K562 (cell line): Measurements from ENCODE around the gene KLHL18. TPM values are rescaled to one million over a fixed set of nuclear protein-coding genes. Genes with fewer than 3 reads are reported as not detected.
A peak's percentile ranks its signal among the peaks of the same experiment; 100 is the strongest.

Source experiments
- BMI1 ChIP-seq: fragments of 150-350 bp; IDR thresholded peaks from 2 replicates; pipeline ENCODE4 v1.6.1; 2014; ENCODE audit warnings: low read length
- DMBX1 ChIP-seq: fragments of 250-450 bp; sonication (Bioruptor Pico); IDR thresholded peaks from 2 replicates; pipeline ENCODE4 v1.8.0; 2022; ENCODE audit warnings: inconsistent platforms, mild to moderate bottlenecking, moderate library complexity, borderline replicate concordance
- FOXJ3 ChIP-seq: sonication (generic); formaldehyde crosslinking; IDR thresholded peaks from 2 replicates; pipeline ENCODE4 v1.4.0; 2020; ENCODE audit warnings: mild to moderate bottlenecking, missing genetic modification reagents
- KAT7 ChIP-seq: sonication (generic); formaldehyde crosslinking; IDR thresholded peaks from 2 replicates; pipeline ENCODE4 v1.8.0; 2022; ENCODE audit warnings: missing genetic modification reagents, mild to moderate bottlenecking, borderline replicate concordance
- MEF2A ChIP-seq: IDR thresholded peaks from 2 replicates; pipeline ENCODE4 v1.6.1; 2011; ENCODE audit warnings: low read depth, mild to moderate bottlenecking, low read length, moderate library complexity; ENCODE audit not compliant: control insufficient read depth
- MEF2D ChIP-seq: conservative IDR thresholded peaks from 2 replicates; pipeline ENCODE4 v1.6.1; 2016; ENCODE audit warnings: low read depth, missing genetic modification characterization, missing compliant biosample characterization
- MTF1 ChIP-seq: fragments of 250-450 bp; sonication (Bioruptor Pico); IDR thresholded peaks from 2 replicates; pipeline ENCODE4 v1.9.0; 2021; ENCODE audit warnings: moderate library complexity, mild to moderate bottlenecking, inconsistent platforms, borderline replicate concordance
- MXI1 ChIP-seq: IDR thresholded peaks from 2 replicates; pipeline ENCODE4 v1.6.1; 2011; ENCODE audit warnings: low read depth, mild to moderate bottlenecking, improper control_type of control experiment, low read length
- POU5F1 ChIP-seq: fragments of 150-350 bp; IDR thresholded peaks from 2 replicates; pipeline ENCODE4 v1.6.1; 2014; ENCODE audit warnings: borderline replicate concordance, low read length, low read depth, mild to moderate bottlenecking; ENCODE audit not compliant: partially characterized antibody
- SRSF1 ChIP-seq: fragments of 200-400 bp; formaldehyde crosslinking; IDR thresholded peaks from 2 replicates; pipeline ENCODE4 v1.6.1; 2017; ENCODE audit warnings: mild to moderate bottlenecking, low read depth, low read length, moderate library complexity
- ZBTB7A ChIP-seq: IDR thresholded peaks from 2 replicates; pipeline ENCODE4 v1.6.1; 2011; ENCODE audit warnings: low read depth, mild to moderate bottlenecking, low read length, moderate library complexity, borderline replicate concordance; ENCODE audit not compliant: control insufficient read depth
- ZNF140 ChIP-seq: fragments of 250-450 bp; sonication (Bioruptor Pico); IDR thresholded peaks from 2 replicates; pipeline ENCODE4 v1.8.0; 2021; ENCODE audit warnings: moderate library complexity, mild to moderate bottlenecking, inconsistent platforms
- polyA plus RNA-seq, 8 experiments: library from polyadenylated mRNA; depleted of rRNA in 4 of 8; stranded (reverse) in 5 of 8; unstranded in 3 of 8; fragments of >200 nt; fragmentation: Nextera tagmentation in 2 of 8; fragmentation: Illumina TruSeq in 1 of 8; extraction: Ambion mirVana in 2 of 8; extraction: Trizol in 1 of 8; gene quantifications; 2 replicates each; pipeline versions ENCODE4 v1.2.1 to v1.2.3, GENCODE V29; 2011 to 2014; ENCODE audit warnings: inconsistent platforms in 1 of 8, missing spikeins in 1 of 8
- total RNA-seq, 7 experiments: library from RNA; depleted of rRNA in 6 of 7; stranded (reverse); fragments of >200 nt in 6 of 7; fragmentation: Illumina TruSeq in 2 of 7; extraction: Trizol in 2 of 7; gene quantifications; 2 replicates each; pipeline versions ENCODE4 v1.2.1 to v1.2.3, GENCODE V29; 2011 to 2021; ENCODE audit warnings: low replicate concordance in 1 of 7
- TF ChIP-seq, protein P1 (sequence below): fragments of 450-650 bp; formaldehyde crosslinking; conservative IDR thresholded peaks from 2 replicates; pipeline ENCODE4 v1.4.0; 2022; ENCODE audit warnings: mild to moderate bottlenecking, missing genetic modification characterization
- TF ChIP-seq, protein P2 (sequence below): fragments of 450-650 bp; conservative IDR thresholded peaks from 2 replicates; pipeline ENCODE4 v1.6.1; 2016; ENCODE audit warnings: missing genetic modification characterization, low read depth, mild to moderate bottlenecking, missing compliant biosample characterization, moderate library complexity
- TF ChIP-seq, protein P3 (sequence below): sonication (generic); formaldehyde crosslinking; IDR thresholded peaks from 2 replicates; pipeline ENCODE4 v1.8.1; 2023; ENCODE audit warnings: missing genetic modification reagents, mild to moderate bottlenecking, borderline replicate concordance

KLHL18 gene
- total and polyA plus RNA-seq, 9 of the 15 experiments (the other 6 are each of a cell fraction or from before 2014, with no cell fraction given), result 26.7 to 97.5 (median 48.7) TPM

GRCh38 chr3:47381317-47382157 is 98.8 kb downstream of the KLHL18 start (continued):
- TF ChIP-seq, protein P1, sequence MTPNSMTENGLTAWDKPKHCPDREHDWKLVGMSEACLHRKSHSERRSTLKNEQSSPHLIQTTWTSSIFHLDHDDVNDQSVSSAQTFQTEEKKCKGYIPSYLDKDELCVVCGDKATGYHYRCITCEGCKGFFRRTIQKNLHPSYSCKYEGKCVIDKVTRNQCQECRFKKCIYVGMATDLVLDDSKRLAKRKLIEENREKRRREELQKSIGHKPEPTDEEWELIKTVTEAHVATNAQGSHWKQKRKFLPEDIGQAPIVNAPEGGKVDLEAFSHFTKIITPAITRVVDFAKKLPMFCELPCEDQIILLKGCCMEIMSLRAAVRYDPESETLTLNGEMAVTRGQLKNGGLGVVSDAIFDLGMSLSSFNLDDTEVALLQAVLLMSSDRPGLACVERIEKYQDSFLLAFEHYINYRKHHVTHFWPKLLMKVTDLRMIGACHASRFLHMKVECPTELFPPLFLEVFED (CRISPR knock-in tag), result peak; percentile 5; the same call in 1 of the 2 replicates
- TF ChIP-seq, protein P2, sequence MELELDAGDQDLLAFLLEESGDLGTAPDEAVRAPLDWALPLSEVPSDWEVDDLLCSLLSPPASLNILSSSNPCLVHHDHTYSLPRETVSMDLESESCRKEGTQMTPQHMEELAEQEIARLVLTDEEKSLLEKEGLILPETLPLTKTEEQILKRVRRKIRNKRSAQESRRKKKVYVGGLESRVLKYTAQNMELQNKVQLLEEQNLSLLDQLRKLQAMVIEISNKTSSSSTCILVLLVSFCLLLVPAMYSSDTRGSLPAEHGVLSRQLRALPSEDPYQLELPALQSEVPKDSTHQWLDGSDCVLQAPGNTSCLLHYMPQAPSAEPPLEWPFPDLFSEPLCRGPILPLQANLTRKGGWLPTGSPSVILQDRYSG, result no peak
- TF ChIP-seq MXI1, result peak; percentile 65; the same call in 1 of the 2 replicates
- TF ChIP-seq, protein P3, sequence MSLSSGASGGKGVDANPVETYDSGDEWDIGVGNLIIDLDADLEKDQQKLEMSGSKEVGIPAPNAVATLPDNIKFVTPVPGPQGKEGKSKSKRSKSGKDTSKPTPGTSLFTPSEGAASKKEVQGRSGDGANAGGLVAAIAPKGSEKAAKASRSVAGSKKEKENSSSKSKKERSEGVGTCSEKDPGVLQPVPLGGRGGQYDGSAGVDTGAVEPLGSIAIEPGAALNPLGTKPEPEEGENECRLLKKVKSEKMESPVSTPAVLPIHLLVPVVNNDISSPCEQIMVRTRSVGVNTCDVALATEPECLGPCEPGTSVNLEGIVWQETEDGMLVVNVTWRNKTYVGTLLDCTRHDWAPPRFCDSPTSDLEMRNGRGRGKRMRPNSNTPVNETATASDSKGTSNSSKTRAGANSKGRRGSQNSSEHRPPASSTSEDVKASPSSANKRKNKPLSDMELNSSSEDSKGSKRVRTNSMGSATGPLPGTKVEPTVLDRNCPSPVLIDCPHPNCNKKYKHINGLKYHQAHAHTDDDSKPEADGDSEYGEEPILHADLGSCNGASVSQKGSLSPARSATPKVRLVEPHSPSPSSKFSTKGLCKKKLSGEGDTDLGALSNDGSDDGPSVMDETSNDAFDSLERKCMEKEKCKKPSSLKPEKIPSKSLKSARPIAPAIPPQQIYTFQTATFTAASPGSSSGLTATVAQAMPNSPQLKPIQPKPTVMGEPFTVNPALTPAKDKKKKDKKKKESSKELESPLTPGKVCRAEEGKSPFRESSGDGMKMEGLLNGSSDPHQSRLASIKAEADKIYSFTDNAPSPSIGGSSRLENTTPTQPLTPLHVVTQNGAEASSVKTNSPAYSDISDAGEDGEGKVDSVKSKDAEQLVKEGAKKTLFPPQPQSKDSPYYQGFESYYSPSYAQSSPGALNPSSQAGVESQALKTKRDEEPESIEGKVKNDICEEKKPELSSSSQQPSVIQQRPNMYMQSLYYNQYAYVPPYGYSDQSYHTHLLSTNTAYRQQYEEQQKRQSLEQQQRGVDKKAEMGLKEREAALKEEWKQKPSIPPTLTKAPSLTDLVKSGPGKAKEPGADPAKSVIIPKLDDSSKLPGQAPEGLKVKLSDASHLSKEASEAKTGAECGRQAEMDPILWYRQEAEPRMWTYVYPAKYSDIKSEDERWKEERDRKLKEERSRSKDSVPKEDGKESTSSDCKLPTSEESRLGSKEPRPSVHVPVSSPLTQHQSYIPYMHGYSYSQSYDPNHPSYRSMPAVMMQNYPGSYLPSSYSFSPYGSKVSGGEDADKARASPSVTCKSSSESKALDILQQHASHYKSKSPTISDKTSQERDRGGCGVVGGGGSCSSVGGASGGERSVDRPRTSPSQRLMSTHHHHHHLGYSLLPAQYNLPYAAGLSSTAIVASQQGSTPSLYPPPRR (CRISPR knock-in tag), result no peak
- TF ChIP-seq ZNF140 (CRISPR knock-in tag), result no peak
- peak; percentile 96 for TF ChIP-seq KAT7 (CRISPR knock-in tag)
- TF ChIP-seq SRSF1, result no peak
- TF ChIP-seq MEF2D, result no peak
- no peak for TF ChIP-seq POU5F1
- no peak for TF ChIP-seq BMI1
- TF ChIP-seq FOXJ3 (CRISPR knock-in tag), result no peak
- no peak for TF ChIP-seq DMBX1 (CRISPR knock-in tag)
- no peak for TF ChIP-seq MEF2A
- peak; percentile 53; the same call in 1 of the 2 replicates for TF ChIP-seq ZBTB7A
- TF ChIP-seq MTF1 (CRISPR knock-in tag), result no peak
